ENCODE measurements around the gene HIRA. TPM values are rescaled to one million over a fixed set of nuclear protein-coding genes. Genes with fewer than 3 reads are reported as not detected.
"Not testable (repeated sequence)": the region's sequence is repeated elsewhere in the genome, so short reads cannot be mapped to it uniquely, and the experiment has no call there.

The HIRA gene
- total and polyA plus RNA-seq, 4 donors = 4.1 to 32.5 (median 23.0) TPM

- Histone ChIP-seq H3K9me3 (ENCODE audit: control insufficient read depth in 4 of 4, low read length in 3 of 4) (peaks cover 0 to 1% (median under 1%) of the 10 kb centered on the region in 4 donors), H3K27me3 (ENCODE audit: control insufficient read depth in 4 of 4, insufficient read depth in 4 of 4, low read length in 3 of 4) (no peaks in the 10 kb centered on the region), H3K36me3 (ENCODE audit: control insufficient read depth in 4 of 4, insufficient read depth in 3 of 4, low read depth in 1 of 4, low read length in 3 of 4) (no peaks in the 10 kb centered on the region), H3K4me1 (ENCODE audit: control insufficient read depth in 4 of 4, insufficient read depth in 4 of 4, low read length in 3 of 4) (no peaks in the 10 kb centered on the region), H3K9ac (ENCODE audit: low read depth in 1 of 2, low read length in 2 of 2) (no peak overlapping the region), H3K27ac (ENCODE audit: low read depth in 1 of 2, low read length in 2 of 2) (no peak overlapping the region), H3K4me3 (ENCODE audit: low read depth in 1 of 3, low read length in 3 of 3) (no peak overlapping the region)
- WGBS = 87% methylated on average over 2 of the region's 2 CpGs
- DNase-seq (ENCODE audit: low spot score) = no peak
- TF ChIP-seq GABPA (IDR thresholded peaks at IDR 0.05 in 1 of 2, conservative IDR thresholded peaks at IDR 0.05 in 1 of 2) = no peak
- no peak for TF ChIP-seq RAD21 (IDR thresholded peaks at IDR 0.05)
- TF ChIP-seq TAF1 (conservative IDR thresholded peaks at IDR 0.05) = no peak
- TF ChIP-seq EGR1 (IDR thresholded peaks at IDR 0.05; ENCODE audit: low read depth in 2 of 2) = no peak
- TF ChIP-seq NR2F2 (IDR thresholded peaks at IDR 0.05) = no peak
- TF ChIP-seq, protein P1, sequence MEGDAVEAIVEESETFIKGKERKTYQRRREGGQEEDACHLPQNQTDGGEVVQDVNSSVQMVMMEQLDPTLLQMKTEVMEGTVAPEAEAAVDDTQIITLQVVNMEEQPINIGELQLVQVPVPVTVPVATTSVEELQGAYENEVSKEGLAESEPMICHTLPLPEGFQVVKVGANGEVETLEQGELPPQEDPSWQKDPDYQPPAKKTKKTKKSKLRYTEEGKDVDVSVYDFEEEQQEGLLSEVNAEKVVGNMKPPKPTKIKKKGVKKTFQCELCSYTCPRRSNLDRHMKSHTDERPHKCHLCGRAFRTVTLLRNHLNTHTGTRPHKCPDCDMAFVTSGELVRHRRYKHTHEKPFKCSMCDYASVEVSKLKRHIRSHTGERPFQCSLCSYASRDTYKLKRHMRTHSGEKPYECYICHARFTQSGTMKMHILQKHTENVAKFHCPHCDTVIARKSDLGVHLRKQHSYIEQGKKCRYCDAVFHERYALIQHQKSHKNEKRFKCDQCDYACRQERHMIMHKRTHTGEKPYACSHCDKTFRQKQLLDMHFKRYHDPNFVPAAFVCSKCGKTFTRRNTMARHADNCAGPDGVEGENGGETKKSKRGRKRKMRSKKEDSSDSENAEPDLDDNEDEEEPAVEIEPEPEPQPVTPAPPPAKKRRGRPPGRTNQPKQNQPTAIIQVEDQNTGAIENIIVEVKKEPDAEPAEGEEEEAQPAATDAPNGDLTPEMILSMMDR (IDR thresholded peaks at IDR 0.05; ENCODE audit: low read depth, low read length, missing input control) = no peak
- TF ChIP-seq, protein P2, sequence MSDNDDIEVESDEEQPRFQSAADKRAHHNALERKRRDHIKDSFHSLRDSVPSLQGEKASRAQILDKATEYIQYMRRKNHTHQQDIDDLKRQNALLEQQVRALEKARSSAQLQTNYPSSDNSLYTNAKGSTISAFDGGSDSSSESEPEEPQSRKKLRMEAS (IDR thresholded peaks at IDR 0.05) = no peak
- TF ChIP-seq ZBTB33 (IDR thresholded peaks at IDR 0.05) = no peak
- TF ChIP-seq FOXA2 (IDR thresholded peaks at IDR 0.05) = no peak
- no peak for TF ChIP-seq SP1 (IDR thresholded peaks at IDR 0.05)
- TF ChIP-seq, protein P3, sequence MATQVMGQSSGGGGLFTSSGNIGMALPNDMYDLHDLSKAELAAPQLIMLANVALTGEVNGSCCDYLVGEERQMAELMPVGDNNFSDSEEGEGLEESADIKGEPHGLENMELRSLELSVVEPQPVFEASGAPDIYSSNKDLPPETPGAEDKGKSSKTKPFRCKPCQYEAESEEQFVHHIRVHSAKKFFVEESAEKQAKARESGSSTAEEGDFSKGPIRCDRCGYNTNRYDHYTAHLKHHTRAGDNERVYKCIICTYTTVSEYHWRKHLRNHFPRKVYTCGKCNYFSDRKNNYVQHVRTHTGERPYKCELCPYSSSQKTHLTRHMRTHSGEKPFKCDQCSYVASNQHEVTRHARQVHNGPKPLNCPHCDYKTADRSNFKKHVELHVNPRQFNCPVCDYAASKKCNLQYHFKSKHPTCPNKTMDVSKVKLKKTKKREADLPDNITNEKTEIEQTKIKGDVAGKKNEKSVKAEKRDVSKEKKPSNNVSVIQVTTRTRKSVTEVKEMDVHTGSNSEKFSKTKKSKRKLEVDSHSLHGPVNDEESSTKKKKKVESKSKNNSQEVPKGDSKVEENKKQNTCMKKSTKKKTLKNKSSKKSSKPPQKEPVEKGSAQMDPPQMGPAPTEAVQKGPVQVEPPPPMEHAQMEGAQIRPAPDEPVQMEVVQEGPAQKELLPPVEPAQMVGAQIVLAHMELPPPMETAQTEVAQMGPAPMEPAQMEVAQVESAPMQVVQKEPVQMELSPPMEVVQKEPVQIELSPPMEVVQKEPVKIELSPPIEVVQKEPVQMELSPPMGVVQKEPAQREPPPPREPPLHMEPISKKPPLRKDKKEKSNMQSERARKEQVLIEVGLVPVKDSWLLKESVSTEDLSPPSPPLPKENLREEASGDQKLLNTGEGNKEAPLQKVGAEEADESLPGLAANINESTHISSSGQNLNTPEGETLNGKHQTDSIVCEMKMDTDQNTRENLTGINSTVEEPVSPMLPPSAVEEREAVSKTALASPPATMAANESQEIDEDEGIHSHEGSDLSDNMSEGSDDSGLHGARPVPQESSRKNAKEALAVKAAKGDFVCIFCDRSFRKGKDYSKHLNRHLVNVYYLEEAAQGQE (IDR thresholded peaks at IDR 0.05) = no peak
- TF ChIP-seq HNF4G (IDR thresholded peaks at IDR 0.05) = no peak
- TF ChIP-seq RXRA (IDR thresholded peaks at IDR 0.05) = no peak
- TF ChIP-seq JUND (IDR thresholded peaks at IDR 0.05) = no peak
- TF ChIP-seq FOXA1 (IDR thresholded peaks at IDR 0.05) = no peak
- no peak for TF ChIP-seq YY1 (IDR thresholded peaks at IDR 0.05)
- TF ChIP-seq ATF3 (IDR thresholded peaks at IDR 0.05) = no peak
- no peak for TF ChIP-seq HNF4A (conservative IDR thresholded peaks at IDR 0.05)
Observed at GRCh38 chr22:19321757-19322156, 109.8 kb downstream of the HIRA start.

GRCh38 chr22:19320136-19320535, 111.4 kb downstream of the HIRA start:
- WGBS = 96% methylated on average over 8 of the region's 8 CpGs
- not testable (repeated sequence) for H3K4me1 ChIP-seq (ENCODE audit: control insufficient read depth in 4 of 4, insufficient read depth in 4 of 4, low read length in 3 of 4); H3K9me3 ChIP-seq (ENCODE audit: control insufficient read depth in 4 of 4, low read length in 3 of 4); H3K27me3 ChIP-seq (ENCODE audit: control insufficient read depth in 4 of 4, insufficient read depth in 4 of 4, low read length in 3 of 4); H3K36me3 ChIP-seq (ENCODE audit: control insufficient read depth in 4 of 4, insufficient read depth in 3 of 4, low read depth in 1 of 4, low read length in 3 of 4); H3K4me3 ChIP-seq (ENCODE audit: low read depth in 1 of 3, low read length in 3 of 3); DNase-seq (ENCODE audit: low spot score); H3K27ac ChIP-seq (ENCODE audit: low read depth in 1 of 2, low read length in 2 of 2); H3K9ac ChIP-seq (ENCODE audit: low read depth in 1 of 2, low read length in 2 of 2)
